ENCODE data around the gene WFDC2.

WFDC2 gene

DNA sequence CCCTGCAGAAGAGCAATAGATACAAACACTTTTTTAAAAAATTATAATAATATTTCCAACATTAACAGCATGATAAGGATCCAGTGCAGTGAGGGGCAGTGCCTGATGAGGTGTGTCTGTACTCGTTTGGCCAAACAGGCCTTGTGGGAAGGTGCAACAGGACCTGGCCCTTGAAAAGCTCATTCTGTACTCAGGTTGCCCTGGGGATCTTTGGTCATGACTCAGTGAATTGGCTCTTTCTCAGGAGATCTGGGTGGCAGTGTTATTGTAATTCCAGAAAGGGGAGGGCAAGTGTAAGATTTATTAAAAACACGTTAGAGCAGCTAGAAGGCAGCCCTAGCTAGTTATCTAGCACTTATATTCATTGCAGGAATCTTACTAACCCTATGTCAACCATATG lies 48.7 kb downstream of the WFDC2 start:
- Histone ChIP-seq H3K4me1 (ENCODE audit: control insufficient read depth, insufficient read depth, low read length) (no peaks in the 10 kb centered on the region), H3K9ac (ENCODE audit: low read depth, low read length) (no peak overlapping the region), H3K36me3 (ENCODE audit: control insufficient read depth, insufficient read depth, low read length) (no peaks in the 10 kb centered on the region), H3K27ac (ENCODE audit: low read depth, low read length) (no peak overlapping the region), H3K27me3 (ENCODE audit: control insufficient read depth, insufficient read depth, low read length) (no peaks in the 10 kb centered on the region), H3K4me3 (ENCODE audit: low read depth, low read length) (no peak overlapping the region), H3K9me3 (ENCODE audit: control insufficient read depth, insufficient read depth, low read length) (no peaks in the 10 kb centered on the region)

DNA sequence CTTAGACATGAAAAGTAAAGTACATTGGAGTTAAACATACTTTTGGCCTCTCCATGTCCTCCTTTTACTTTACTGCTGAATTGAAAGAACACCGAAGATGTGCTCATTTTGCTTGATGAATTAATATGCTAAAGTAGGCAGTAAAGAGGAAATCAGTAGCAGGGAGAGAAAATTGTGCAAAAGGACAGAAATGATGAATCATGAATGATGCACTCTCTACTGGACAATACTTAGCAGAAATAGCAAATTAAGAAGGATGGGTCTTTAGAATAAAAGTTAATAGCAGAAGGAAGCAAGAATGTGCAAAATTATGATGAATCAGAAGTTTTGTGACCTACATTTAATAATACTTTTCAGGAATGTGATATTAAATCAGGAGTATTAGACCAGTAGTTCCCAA lies 54.3 kb downstream of the WFDC2 start:
- Histone ChIP-seq H3K27me3 (ENCODE audit: control insufficient read depth, insufficient read depth, low read length) (no peaks in the 10 kb centered on the region; the same call in 1 of the 2 replicates), H3K27ac (ENCODE audit: low read depth, low read length) (no peak overlapping the region), H3K36me3 (ENCODE audit: control insufficient read depth, insufficient read depth, low read length) (no peaks in the 10 kb centered on the region), H3K9ac (ENCODE audit: low read depth, low read length) (no peak overlapping the region), H3K9me3 (ENCODE audit: control insufficient read depth, insufficient read depth, low read length) (no peaks in the 10 kb centered on the region), H3K4me1 (ENCODE audit: control insufficient read depth, insufficient read depth, low read length) (no peaks in the 10 kb centered on the region), H3K4me3 (ENCODE audit: low read depth, low read length) (no peak overlapping the region)

DNA sequence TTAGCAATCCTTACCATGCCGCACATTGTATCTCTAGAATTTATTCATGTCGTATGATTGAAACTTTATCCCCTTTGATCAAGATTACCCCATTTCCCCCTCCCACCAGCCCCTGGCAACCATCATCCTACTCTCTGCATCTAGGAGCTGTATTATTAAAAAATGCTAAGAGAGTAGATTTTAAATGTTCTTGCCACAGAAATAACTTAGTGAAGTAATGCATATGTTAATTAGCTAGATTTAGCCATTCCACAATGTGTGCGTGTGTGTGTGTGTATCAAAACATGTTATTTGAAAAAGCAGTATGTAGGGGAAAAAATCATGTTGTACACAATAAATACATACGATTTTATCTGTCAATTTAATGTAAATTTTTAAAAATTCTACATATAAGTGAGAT lies 57.7 kb downstream of the WFDC2 start:
- Histone ChIP-seq H3K36me3 (ENCODE audit: control insufficient read depth, insufficient read depth, low read length) (no peaks in the 10 kb centered on the region), H3K27ac (ENCODE audit: low read depth, low read length) (no peak overlapping the region), H3K9ac (ENCODE audit: low read depth, low read length) (no peak overlapping the region), H3K4me3 (ENCODE audit: low read depth, low read length) (no peak overlapping the region), H3K27me3 (ENCODE audit: control insufficient read depth, insufficient read depth, low read length) (no peaks in the 10 kb centered on the region; the same call in 1 of the 2 replicates), H3K9me3 (ENCODE audit: control insufficient read depth, insufficient read depth, low read length) (no peaks in the 10 kb centered on the region), H3K4me1 (ENCODE audit: control insufficient read depth, insufficient read depth, low read length) (no peaks in the 10 kb centered on the region)

Measured in HUES48 (cell line).